CD4-positive, alpha-beta T cell (primary cell): ENCODE data around the gene LRCH3. TPM values are rescaled to one million over a fixed set of nuclear protein-coding genes. Genes with fewer than 3 reads are reported as not detected.

ENCODE experiments used
- ATAC-seq: fragments of 200-7000 bp; cut with Tn5 transposase; one replicate; pipeline ENCODE4 v1.10.0; 2022; ENCODE audit warnings: mild to moderate bottlenecking; ENCODE audit not compliant: poor library complexity
- CTCF ChIA-PET: fragments of 350-600 bp; sonication (Branson Sonifier 250); formaldehyde crosslinking; loops from one replicate; lab custom pipeline; 2021; ENCODE audit warnings: antibody characterized with exemption, inconsistent platforms; lab: Charles Lee
- POLR2A ChIA-PET: fragments of 350-600 bp; sonication (Branson Sonifier 250); formaldehyde crosslinking; loops from one replicate; lab custom pipeline; 2021; ENCODE audit warnings: antibody characterized with exemption, inconsistent platforms; lab: Charles Lee
- DNase-seq, 14 experiments: peaks; one replicate each; pipeline ENCODE4 v3.0.0-alpha.2; 2013 to 2020; ENCODE audit warnings: mixed read lengths in 2 of 14
- H3K27ac ChIP-seq, 2 donors: one replicate each; pipeline versions ENCODE4 v1.5.1 to v1.7.0; 2013; ENCODE audit warnings: low read length in 2 of 2, low read depth in 1 of 2, mild to moderate bottlenecking in 1 of 2
- H3K27me3 ChIP-seq, 2 experiments: 1 replicate in 1 of 2; 2 replicates in 1 of 2; pipeline versions ENCODE4 v1.6.1 to v1.7.0; 2013; ENCODE audit warnings: low read length in 2 of 2, control low read depth in 1 of 2, mild to moderate bottlenecking in 1 of 2, moderate library complexity in 1 of 2; ENCODE audit not compliant: insufficient read depth in 2 of 2, control insufficient read depth in 1 of 2
- H3K36me3 ChIP-seq: one replicate; pipeline ENCODE4 v1.6.1; 2013; ENCODE audit warnings: low read length, control low read depth; ENCODE audit not compliant: insufficient read depth
- H3K4me1 ChIP-seq: one replicate; pipeline ENCODE4 v1.6.1; 2013; ENCODE audit warnings: low read length, control low read depth; ENCODE audit not compliant: insufficient read depth
- H3K4me3 ChIP-seq: one replicate; pipeline ENCODE4 v1.5.1; 2013; ENCODE audit warnings: mild to moderate bottlenecking, low read length, moderate library complexity
- H3K9me3 ChIP-seq, 2 experiments: 1 replicate in 1 of 2; 2 replicates in 1 of 2; pipeline versions ENCODE4 v1.6.1 to v1.7.0; 2013; ENCODE audit warnings: low read length in 2 of 2, mild to moderate bottlenecking in 2 of 2, control low read depth in 1 of 2, moderate library complexity in 1 of 2; ENCODE audit not compliant: control insufficient read depth in 1 of 2, insufficient read depth in 1 of 2
- H3K27ac Mint-ChIP-seq: one replicate; pipeline ENCODE4 v1.8.0; 2020; ENCODE audit warnings: mixed read lengths
- H3K27me3 Mint-ChIP-seq: one replicate; pipeline ENCODE4 v1.8.0; 2021; ENCODE audit warnings: mixed read lengths
- H3K36me3 Mint-ChIP-seq: one replicate; pipeline ENCODE4 v1.8.0; 2021; ENCODE audit warnings: low read depth, mixed read lengths
- H3K4me1 Mint-ChIP-seq: one replicate; pipeline ENCODE4 v1.8.0; 2021; ENCODE audit warnings: low read depth, mixed read lengths
- H3K4me3 Mint-ChIP-seq: one replicate; pipeline ENCODE4 v1.8.0; 2020; ENCODE audit warnings: mild to moderate bottlenecking, mixed read lengths
- H3K9me3 Mint-ChIP-seq: one replicate; pipeline ENCODE4 v1.8.0; 2020; ENCODE audit warnings: mixed read lengths
- intact Hi-C, 2 experiments: fragments of 100-400 bp; cut with DNase I in 1 of 2; cut with micrococcal nuclease in 1 of 2; formaldehyde crosslinking; loops; one replicate each; pipeline versions ENCODE4 v1.15.1 to v1.9.0; 2023 to 2025; cut with DNase I, micrococcal nuclease
- total RNA-seq, 174 experiments: library from RNA in 2 of 174; stranded (reverse) in 2 of 174; gene quantifications; one replicate each; pipeline ENCODE4 v1.2.3 and lab custom pipeline; 2021 to 2026
- TF ChIP-seq, protein P1 (sequence below): fragments of 200-600 bp; IDR thresholded peaks from one replicate; pipeline ENCODE4 v1.8.0; 2022; ENCODE audit warnings: antibody characterized with exemption, mild to moderate bottlenecking

The LRCH3 gene
- total RNA-seq, 2 experiments from 2014 or later: 31.5 to 37.6 TPM

DNA sequence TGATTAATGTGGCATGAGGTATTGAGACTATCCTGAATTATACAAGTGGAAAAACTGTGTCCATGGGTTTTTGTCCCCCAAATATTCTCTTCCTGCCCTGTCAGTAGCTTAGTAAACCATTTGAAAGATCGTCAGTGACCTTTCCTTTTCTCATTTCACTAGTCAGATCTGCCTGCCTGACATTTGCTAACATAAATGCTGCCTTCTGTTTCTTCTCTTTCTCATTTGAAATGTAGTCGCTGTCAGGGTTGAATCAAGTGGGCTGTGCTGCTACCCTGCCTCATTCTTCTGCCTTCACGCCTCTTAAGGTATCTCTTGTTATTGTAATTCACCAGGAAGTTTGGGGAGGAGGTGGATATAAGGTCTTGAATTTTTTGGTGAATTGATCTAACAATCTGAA, 67.5 kb downstream of the LRCH3 start:
- no peak for ATAC-seq
- Histone ChIP-seq H3K36me3 (peaks cover 40% of the 10 kb centered on the region), H3K4me3 (no peak overlapping the region), H3K27me3 (no peaks in the 10 kb centered on the region), H3K27ac (no peak overlapping the region), H3K4me1 (no peaks in the 10 kb centered on the region), H3K9me3 (no peaks in the 10 kb centered on the region)
- ChIA-PET POLR2A (no interaction called here), CTCF (interaction anchor here (0.8 to 0.9 kb wide), 2 partner anchors 10 to 16 kb away, joined by 3 read pairs; no protein-coding TSS in a partner anchor)
- Mint-ChIP-seq H3K9me3 (no peaks in the 10 kb centered on the region), H3K27ac (no peak overlapping the region), H3K4me3 (no peak overlapping the region), H3K4me1 (no peaks in the 10 kb centered on the region), H3K27me3 (no peaks in the 10 kb centered on the region), H3K36me3 (peaks cover 52% of the 10 kb centered on the region)
- intact Hi-C loops: no loop called here
- TF ChIP-seq, protein P1, sequence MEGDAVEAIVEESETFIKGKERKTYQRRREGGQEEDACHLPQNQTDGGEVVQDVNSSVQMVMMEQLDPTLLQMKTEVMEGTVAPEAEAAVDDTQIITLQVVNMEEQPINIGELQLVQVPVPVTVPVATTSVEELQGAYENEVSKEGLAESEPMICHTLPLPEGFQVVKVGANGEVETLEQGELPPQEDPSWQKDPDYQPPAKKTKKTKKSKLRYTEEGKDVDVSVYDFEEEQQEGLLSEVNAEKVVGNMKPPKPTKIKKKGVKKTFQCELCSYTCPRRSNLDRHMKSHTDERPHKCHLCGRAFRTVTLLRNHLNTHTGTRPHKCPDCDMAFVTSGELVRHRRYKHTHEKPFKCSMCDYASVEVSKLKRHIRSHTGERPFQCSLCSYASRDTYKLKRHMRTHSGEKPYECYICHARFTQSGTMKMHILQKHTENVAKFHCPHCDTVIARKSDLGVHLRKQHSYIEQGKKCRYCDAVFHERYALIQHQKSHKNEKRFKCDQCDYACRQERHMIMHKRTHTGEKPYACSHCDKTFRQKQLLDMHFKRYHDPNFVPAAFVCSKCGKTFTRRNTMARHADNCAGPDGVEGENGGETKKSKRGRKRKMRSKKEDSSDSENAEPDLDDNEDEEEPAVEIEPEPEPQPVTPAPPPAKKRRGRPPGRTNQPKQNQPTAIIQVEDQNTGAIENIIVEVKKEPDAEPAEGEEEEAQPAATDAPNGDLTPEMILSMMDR: no peak
- DNase-seq: no peak

DNA sequence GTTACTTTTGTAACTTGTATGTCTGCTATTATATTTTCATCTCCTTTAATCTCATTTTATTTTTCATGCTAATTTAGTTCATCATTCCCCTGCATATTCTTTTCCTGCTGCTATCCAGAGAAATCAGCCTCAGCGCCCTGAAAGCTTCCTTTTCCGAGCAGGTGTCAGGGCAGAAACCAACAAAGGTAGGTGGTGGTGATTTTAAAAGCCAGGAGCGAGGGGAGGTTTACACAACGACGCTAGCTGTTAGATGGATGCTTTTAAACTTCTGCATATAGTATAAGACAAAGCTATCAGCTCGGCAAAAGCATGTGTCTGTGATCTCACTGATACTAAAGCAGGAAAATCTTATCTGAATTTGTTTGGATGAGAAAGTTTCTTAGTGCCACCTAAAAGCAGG, 75.0 kb downstream of the LRCH3 start:
- H3K27me3 ChIP-seq: no peaks in the 10 kb centered on the region
- TF ChIP-seq, protein P1: no peak
- H3K27ac Mint-ChIP-seq: no peak overlapping the region
- H3K4me1 ChIP-seq: peaks cover 3% of the 10 kb centered on the region
- no peak overlapping the region for H3K4me3 ChIP-seq
- peaks cover 11% of the 10 kb centered on the region for H3K4me1 Mint-ChIP-seq
- no peak for DNase-seq
- H3K27me3 Mint-ChIP-seq: no peaks in the 10 kb centered on the region
- no peaks in the 10 kb centered on the region for H3K9me3 ChIP-seq
- intact Hi-C loops: no loop called here
- ATAC-seq: no peak
- H3K9me3 Mint-ChIP-seq: no peaks in the 10 kb centered on the region
- H3K36me3 Mint-ChIP-seq: peaks cover 38% of the 10 kb centered on the region
- ChIA-PET POLR2A (interaction anchor here (0.7 kb wide), 1 partner anchor 41 kb away, joined by 3 read pairs; no protein-coding TSS in a partner anchor), CTCF (no interaction called here)
- H3K27ac ChIP-seq: no peak overlapping the region
- peaks cover 33% of the 10 kb centered on the region for H3K36me3 ChIP-seq
- no peak overlapping the region for H3K4me3 Mint-ChIP-seq

DNA sequence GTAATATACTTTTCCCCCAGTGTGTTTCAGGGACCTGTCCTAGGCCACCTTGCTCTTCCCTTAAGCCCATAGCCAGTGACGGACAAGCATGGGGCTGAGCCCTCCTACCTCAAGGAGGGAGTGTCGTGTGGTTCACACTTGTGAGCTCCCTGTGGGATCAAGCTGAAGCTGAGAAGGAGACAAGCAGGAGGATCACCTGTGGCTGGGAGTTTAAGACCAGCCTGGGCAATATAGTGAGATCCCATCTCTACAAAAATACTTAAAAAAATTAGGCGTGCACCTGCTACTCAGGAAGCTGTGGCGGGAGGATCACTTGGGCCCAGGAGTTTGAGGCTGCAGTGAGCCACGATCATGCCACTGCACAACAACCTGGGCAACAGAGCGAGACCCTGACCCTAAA, 82.3 kb downstream of the LRCH3 start:
- H3K4me3 ChIP-seq: no peak overlapping the region
- H3K27ac Mint-ChIP-seq: no peak overlapping the region
- TF ChIP-seq, protein P1: no peak
- no peak for ATAC-seq
- H3K27ac ChIP-seq: no peak overlapping the region
- H3K4me1 Mint-ChIP-seq: peaks cover 8% of the 10 kb centered on the region
- DNase-seq: no peak
- CTCF ChIA-PET: no interaction called here
- H3K36me3 ChIP-seq: peaks cover 54% of the 10 kb centered on the region
- H3K27me3 Mint-ChIP-seq: no peaks in the 10 kb centered on the region
- no peaks in the 10 kb centered on the region for H3K9me3 Mint-ChIP-seq
- H3K4me1 ChIP-seq: peaks cover 7% of the 10 kb centered on the region
- no peaks in the 10 kb centered on the region for H3K27me3 ChIP-seq
- H3K36me3 Mint-ChIP-seq: peaks cover 74% of the 10 kb centered on the region
- H3K9me3 ChIP-seq: no peaks in the 10 kb centered on the region
- POLR2A ChIA-PET: no interaction called here
- intact Hi-C loops: loop anchor here in 1 of 2 experiments (2.0 kb wide), 1 partner anchor 15 kb away; no protein-coding TSS in a partner anchor
- H3K4me3 Mint-ChIP-seq: no peak overlapping the region
